CD8-positive, alpha-beta memory T cell (primary cell): ENCODE data around the gene CCDC51. TPM values are rescaled to one million over a fixed set of nuclear protein-coding genes. Genes with fewer than 3 reads are reported as not detected.

Experiments used
- CTCF ChIA-PET: fragments of 350-600 bp; sonication (Branson Sonifier 250); formaldehyde crosslinking; loops from one replicate; lab custom pipeline; 2021; ENCODE audit warnings: antibody characterized with exemption; lab: Charles Lee
- POLR2A ChIA-PET: fragments of 350-600 bp; sonication (Branson Sonifier 250); formaldehyde crosslinking; loops from one replicate; lab custom pipeline; 2021; ENCODE audit warnings: antibody characterized with exemption; lab: Charles Lee
- DNase-seq, 5 donors: peaks; one replicate each; pipeline versions ENCODE4 v3.0.0 to v3.0.0-alpha.2; 2020 to 2022; ENCODE audit warnings: mixed read lengths in 1 of 5
- H3K27ac ChIP-seq: one replicate; pipeline ENCODE4 v1.7.0; 2013; ENCODE audit warnings: low read depth, mild to moderate bottlenecking, low read length, moderate library complexity
- H3K27me3 ChIP-seq: 2 replicates; pipeline ENCODE4 v1.7.0; 2013; ENCODE audit warnings: low read length, mild to moderate bottlenecking; ENCODE audit not compliant: insufficient read depth, poor library complexity, severe bottlenecking
- H3K36me3 ChIP-seq: 2 replicates; pipeline ENCODE4 v1.7.0; 2013; ENCODE audit warnings: mild to moderate bottlenecking, low read length, moderate library complexity; ENCODE audit not compliant: insufficient read depth
- H3K4me1 ChIP-seq: 2 replicates; pipeline ENCODE4 v1.7.0; 2013; ENCODE audit warnings: mild to moderate bottlenecking, low read length, moderate library complexity; ENCODE audit not compliant: insufficient read depth
- H3K4me3 ChIP-seq: 2 replicates; pipeline ENCODE4 v1.7.0; 2013; ENCODE audit warnings: mild to moderate bottlenecking, low read length
- H3K9me3 ChIP-seq: 2 replicates; pipeline ENCODE4 v1.7.0; 2013; ENCODE audit warnings: mild to moderate bottlenecking, low read length
- H3K27ac Mint-ChIP-seq, 8 donors: one replicate each; pipeline ENCODE4 v1.8.0; 2020 to 2021; ENCODE audit warnings: mixed read lengths in 8 of 8, mild to moderate bottlenecking in 6 of 8, inconsistent platforms in 3 of 8, moderate library complexity in 3 of 8
- H3K27me3 Mint-ChIP-seq, 2 donors: one replicate each; pipeline ENCODE4 v1.8.0; 2020 to 2021; ENCODE audit warnings: mixed read lengths in 2 of 2, mild to moderate bottlenecking in 1 of 2, moderate library complexity in 1 of 2
- H3K36me3 Mint-ChIP-seq, 3 donors: one replicate each; pipeline ENCODE4 v1.8.0; 2020 to 2021; ENCODE audit warnings: mixed read lengths in 3 of 3, inconsistent platforms in 1 of 3, mild to moderate bottlenecking in 1 of 3
- H3K4me1 Mint-ChIP-seq, 3 donors: one replicate each; pipeline ENCODE4 v1.8.0; 2020 to 2021; ENCODE audit warnings: mixed read lengths in 3 of 3, inconsistent platforms in 1 of 3, mild to moderate bottlenecking in 1 of 3
- H3K4me3 Mint-ChIP-seq, 7 donors: one replicate each; pipeline ENCODE4 v1.8.0; 2020 to 2021; ENCODE audit warnings: mixed read lengths in 7 of 7, mild to moderate bottlenecking in 6 of 7, moderate library complexity in 4 of 7, inconsistent platforms in 2 of 7
- H3K9me3 Mint-ChIP-seq, 5 donors: one replicate each; pipeline ENCODE4 v1.8.0; 2020 to 2022; ENCODE audit warnings: mixed read lengths in 5 of 5, mild to moderate bottlenecking in 3 of 5, moderate library complexity in 2 of 5, inconsistent platforms in 1 of 5
- polyA plus RNA-seq: library from polyadenylated mRNA; unstranded; fragments of 300-500 nt; fragmentation: Illumina TruSeq; gene quantifications from one replicate; pipeline ENCODE4 v1.2.3, GENCODE V29; 2021
- total RNA-seq, 2 experiments: library from RNA; stranded (reverse); gene quantifications; one replicate each; pipeline ENCODE4 v1.2.3, GENCODE V29; 2021

The CCDC51 gene
- total and polyA plus RNA-seq, 3 experiments from 2014 or later = 11.3 to 26.0 (median 24.2) TPM

DNA sequence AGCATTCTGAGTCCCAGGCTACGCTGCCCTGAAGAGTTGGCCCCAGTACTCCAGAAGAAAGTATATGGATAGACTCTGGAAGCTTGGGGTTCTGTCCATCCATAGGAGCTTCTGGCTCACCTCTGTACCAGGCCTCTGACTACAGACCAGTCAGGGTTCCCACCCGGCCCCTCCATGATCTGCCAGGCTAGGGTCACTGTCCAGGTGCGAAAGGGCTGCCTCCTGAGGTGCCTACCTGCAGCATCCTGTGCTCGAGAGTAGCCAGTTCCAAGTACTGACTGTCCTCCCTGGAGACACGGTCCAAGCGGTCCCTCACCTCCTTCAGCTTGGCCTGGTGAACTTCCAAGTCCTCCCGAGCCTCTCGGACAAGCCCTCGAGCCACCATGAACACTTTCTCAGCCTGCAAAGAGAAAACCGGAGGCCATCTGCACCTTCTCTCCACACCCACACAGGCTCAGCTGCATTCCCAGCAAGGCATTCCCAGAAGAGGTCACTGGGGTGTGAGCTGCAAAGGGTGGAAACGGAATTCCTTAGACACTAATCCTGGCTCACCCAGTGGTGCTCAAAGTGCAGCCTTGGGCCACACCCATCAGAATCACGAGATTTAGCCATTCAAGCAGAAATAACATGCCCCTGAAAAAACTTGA is 6.3 kb downstream of the CCDC51 start:
- Histone ChIP-seq H3K27ac (no peak overlapping the region), H3K4me1 (peaks cover 25% of the 10 kb centered on the region), H3K9me3 (no peaks in the 10 kb centered on the region), H3K4me3 (no peak overlapping the region), H3K27me3 (no peaks in the 10 kb centered on the region), H3K36me3 (peaks cover 4% of the 10 kb centered on the region)
- H3K4me3 Mint-ChIP-seq = no peak overlapping the region
- POLR2A ChIA-PET = no interaction called here
- H3K4me1 Mint-ChIP-seq = peaks cover 8 to 30% (median 14%) of the 10 kb centered on the region in 3 donors
- H3K36me3 Mint-ChIP-seq = peaks cover 0 to 21% (median 0%) of the 10 kb centered on the region in 3 donors
- CTCF ChIA-PET = interaction anchor here (1.2 to 6.4 kb wide), 9 partner anchors 11 to 160 kb away, joined by 3 to 176 read pairs (median 5); partner anchors contain the start of genes ATRIP and PFKFB4
- no peaks in the 10 kb centered on the region for H3K9me3 Mint-ChIP-seq
- peak in 1 of 5 donors; percentile 26 for DNase-seq
- peaks cover 0 to 3% of the 10 kb centered on the region in 2 donors for H3K27me3 Mint-ChIP-seq
- H3K27ac Mint-ChIP-seq = peak overlapping the region in 1 of 8 donors; percentile 60

DNA sequence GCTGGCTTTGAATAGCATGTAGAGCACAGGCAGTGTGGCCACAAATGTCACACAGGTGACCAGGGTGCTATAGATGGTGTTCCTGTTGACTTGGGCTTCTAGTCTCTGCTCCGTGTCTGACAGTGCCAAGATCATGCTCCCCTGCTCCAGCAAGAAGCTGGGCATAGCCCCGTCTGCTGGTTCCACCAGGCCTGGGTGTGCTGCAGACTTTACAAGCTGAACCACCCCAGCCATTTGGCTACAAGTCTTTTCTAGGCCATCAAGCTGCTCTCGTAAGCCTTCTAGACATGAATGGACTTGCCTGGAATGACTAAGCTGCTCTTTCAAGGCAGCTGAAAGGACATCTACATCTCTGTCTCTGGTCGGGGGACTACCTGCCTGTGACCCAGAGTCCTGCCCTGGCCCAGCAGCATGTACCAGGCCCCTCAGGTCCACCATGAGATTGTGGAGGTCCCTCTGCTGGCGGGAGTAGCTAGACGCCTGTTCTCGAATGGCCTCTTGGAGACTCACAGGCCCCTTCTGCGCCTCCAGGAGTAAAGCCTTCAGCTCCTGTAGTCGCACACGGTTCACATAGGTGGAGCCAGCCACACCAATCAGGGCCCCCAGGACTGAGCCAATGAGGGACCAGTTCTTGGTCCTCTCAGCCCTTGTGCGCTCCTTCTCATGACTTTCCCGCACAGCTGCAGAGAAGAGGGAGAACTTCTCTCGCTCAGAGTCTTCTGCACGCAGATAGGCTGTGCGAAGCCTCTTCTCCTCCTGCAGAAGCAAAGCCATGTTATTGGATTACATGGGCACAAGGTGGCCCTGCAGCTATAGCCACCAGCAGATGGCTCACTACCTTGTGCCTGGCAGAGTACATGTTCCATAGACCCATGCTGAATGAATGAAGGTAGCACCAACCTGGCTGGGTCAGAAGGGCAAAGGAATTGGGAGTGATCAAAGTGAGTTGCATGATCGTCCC is 7.2 kb downstream of the CCDC51 start:
- H3K9me3 Mint-ChIP-seq = no peaks in the 10 kb centered on the region
- H3K4me3 Mint-ChIP-seq = peak overlapping the region in 2 of 7 donors; percentile 39 to 61
- H3K4me3 ChIP-seq = no peak overlapping the region
- peak overlapping the region in 1 of 8 donors; percentile 23 for H3K27ac Mint-ChIP-seq
- peaks cover 7 to 25% (median 10%) of the 10 kb centered on the region in 3 donors for H3K4me1 Mint-ChIP-seq
- H3K4me1 ChIP-seq = peaks cover 25% of the 10 kb centered on the region
- peaks cover 4% of the 10 kb centered on the region for H3K36me3 ChIP-seq
- POLR2A ChIA-PET = no interaction called here
- H3K9me3 ChIP-seq = no peaks in the 10 kb centered on the region
- H3K27ac ChIP-seq = no peak overlapping the region
- no peaks in the 10 kb centered on the region for H3K27me3 ChIP-seq
- H3K27me3 Mint-ChIP-seq = peaks cover 0 to 3% of the 10 kb centered on the region in 2 donors
- H3K36me3 Mint-ChIP-seq = peaks cover 0 to 21% (median 0%) of the 10 kb centered on the region in 3 donors
- DNase-seq = peak in 1 of 5 donors; percentile 37
- CTCF ChIA-PET = interaction anchor here (0.9 to 6.4 kb wide), 7 partner anchors 8 to 159 kb away, joined by 3 to 176 read pairs (median 4); partner anchors contain the start of gene ATRIP

DNA sequence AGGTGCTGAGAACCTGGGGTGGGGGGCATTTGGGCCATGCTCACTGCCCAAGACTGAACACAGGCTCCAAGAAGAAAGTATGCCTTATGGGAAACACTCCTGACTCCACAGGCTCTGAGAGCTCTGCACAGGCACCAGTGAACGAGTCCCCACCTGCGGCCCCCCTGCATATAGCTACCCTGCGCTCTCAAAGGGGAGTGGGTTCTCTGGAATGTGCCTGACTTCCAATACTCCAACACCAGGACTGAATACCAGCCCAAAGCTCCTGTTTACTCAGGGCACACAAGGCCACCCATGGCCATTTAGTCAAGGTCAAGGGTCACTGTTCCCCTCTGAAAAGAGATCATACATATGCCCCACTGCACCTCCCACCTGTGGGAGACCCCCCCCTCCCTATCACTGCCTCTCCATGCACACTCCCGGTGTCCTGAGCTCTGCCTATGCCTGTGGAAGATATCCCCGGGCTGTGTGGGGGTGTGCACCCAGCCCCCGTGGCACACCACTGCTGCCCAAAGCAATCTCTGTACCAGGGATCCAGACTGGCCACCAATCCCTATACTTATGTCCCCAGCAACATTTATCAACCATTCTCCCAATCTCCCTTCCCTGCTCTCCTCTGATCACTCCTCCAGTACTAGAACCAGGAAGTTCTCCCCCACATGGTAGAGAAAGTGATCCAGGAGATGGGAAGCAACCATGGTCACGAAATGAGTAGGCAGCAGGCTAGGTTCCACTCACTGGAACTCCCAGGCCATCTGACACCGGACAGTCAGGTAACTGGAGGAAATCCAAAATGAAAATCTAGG is 8.5 kb downstream of the CCDC51 start:
- peaks cover 24% of the 10 kb centered on the region for H3K4me1 ChIP-seq
- peaks cover 4% of the 10 kb centered on the region for H3K36me3 ChIP-seq
- Mint-ChIP-seq H3K9me3 (no peaks in the 10 kb centered on the region), H3K4me1 (peaks cover 5 to 25% (median 10%) of the 10 kb centered on the region in 3 donors), H3K4me3 (peak overlapping the region; percentile 65 to 82 (median 78)), H3K27me3 (peaks cover 0 to 4% of the 10 kb centered on the region in 2 donors), H3K36me3 (peaks cover 0 to 21% (median 0%) of the 10 kb centered on the region in 3 donors), H3K27ac (peak overlapping the region in 4 of 8 donors; percentile 35 to 78 (median 56))
- ChIA-PET CTCF (interaction anchor here (0.9 to 6.4 kb wide), 4 partner anchors 9 to 31 kb away, joined by 3 to 176 read pairs (median 6); partner anchors contain the start of genes CCDC51 and TMA7), POLR2A (no interaction called here)
- no peak overlapping the region for H3K4me3 ChIP-seq
- H3K9me3 ChIP-seq = no peaks in the 10 kb centered on the region
- no peak overlapping the region for H3K27ac ChIP-seq
- H3K27me3 ChIP-seq = no peaks in the 10 kb centered on the region
- DNase-seq = peak in 1 of 5 donors; percentile 14

DNA sequence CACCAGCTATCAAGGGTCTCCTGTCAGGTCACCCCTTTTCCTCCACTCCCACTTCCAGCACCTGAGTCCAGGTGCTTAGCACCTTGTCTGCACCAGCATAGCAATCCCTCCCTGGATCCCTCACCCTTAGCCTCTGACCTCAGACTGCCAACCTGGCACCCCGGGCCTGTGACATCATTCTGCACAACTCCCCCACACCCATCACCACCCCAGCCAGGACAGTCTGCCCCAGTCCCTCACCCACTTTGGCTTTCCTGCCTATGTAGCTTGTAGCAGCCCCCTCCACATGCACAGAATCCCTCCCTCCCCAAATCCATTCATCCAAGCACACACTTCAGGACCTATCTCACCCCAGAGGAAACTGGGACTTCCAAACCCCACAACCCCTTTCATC is 9.2 kb downstream of the CCDC51 start:
- Histone ChIP-seq H3K4me1 (peaks cover 17% of the 10 kb centered on the region), H3K9me3 (no peaks in the 10 kb centered on the region), H3K36me3 (peaks cover 4% of the 10 kb centered on the region), H3K27me3 (no peaks in the 10 kb centered on the region), H3K27ac (no peak overlapping the region), H3K4me3 (no peak overlapping the region)
- peaks cover 0 to 21% (median 0%) of the 10 kb centered on the region in 3 donors for H3K36me3 Mint-ChIP-seq
- H3K4me3 Mint-ChIP-seq = peak overlapping the region; percentile 72 to 94 (median 78)
- CTCF ChIA-PET = interaction anchor here (0.9 to 2.0 kb wide), 3 partner anchors 9 to 30 kb away, joined by 3 to 9 read pairs (median 5); partner anchors contain the start of genes CCDC51 and TMA7
- H3K4me1 Mint-ChIP-seq = peaks cover 5 to 25% (median 10%) of the 10 kb centered on the region in 3 donors
- POLR2A ChIA-PET = no interaction called here
- peak overlapping the region in 4 of 8 donors; percentile 35 to 72 (median 56) for H3K27ac Mint-ChIP-seq
- no peaks in the 10 kb centered on the region for H3K9me3 Mint-ChIP-seq
- peak in 1 of 5 donors; percentile 36 for DNase-seq
- peaks cover 0 to 4% of the 10 kb centered on the region in 2 donors for H3K27me3 Mint-ChIP-seq

DNA sequence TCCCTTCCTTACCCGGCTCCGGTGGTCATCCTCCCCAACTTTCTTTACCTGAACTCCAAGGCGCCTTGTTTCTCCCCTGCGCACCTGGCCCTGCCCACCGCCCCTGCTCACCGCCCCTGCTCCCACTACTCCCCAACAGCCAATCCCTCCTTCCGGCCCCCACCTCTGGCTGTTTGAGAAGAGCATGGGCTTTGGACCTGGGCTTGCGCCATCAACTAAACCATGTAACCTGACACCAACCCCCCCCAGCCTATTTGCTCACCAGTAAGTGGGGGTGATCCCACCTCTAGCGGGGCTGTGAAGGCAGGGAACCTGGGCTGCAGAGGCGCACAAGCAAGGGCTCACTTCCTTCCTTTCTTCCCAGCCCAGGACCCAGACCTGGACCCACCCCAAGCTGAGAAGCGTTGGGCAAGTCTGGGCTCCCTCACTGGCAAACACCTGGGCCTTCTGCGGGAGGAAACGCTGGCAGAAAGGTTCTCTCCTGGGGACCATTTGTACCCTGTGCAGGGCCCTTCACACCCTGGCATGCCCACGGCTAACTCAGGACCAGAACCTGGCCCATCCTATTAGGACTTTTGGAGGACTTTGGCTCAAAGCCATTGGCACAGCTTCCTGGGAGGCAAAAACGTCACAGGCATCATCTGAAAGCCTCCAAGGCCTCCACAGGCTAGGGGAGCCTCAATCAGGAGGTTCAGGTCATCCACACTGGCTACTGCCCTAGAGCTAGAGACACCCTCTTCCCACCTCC is 9.8 kb downstream of the CCDC51 start, which contains the start of gene PLXNB1:
TSS of gene PLXNB1 (minus strand) at position 127 of the 748 bp plus-strand sequence. CDS start 5,475 bp downstream, outside the sequence.
- peak within 1 kb of the TSS; percentile 4 for H3K27ac ChIP-seq
- H3K4me1 ChIP-seq = peaks cover 13% of the 10 kb centered on the region
- Mint-ChIP-seq H3K9me3 (no peaks in the 10 kb centered on the region), H3K36me3 (peaks cover 0 to 21% (median 0%) of the 10 kb centered on the region in 3 donors), H3K27me3 (peaks cover 0 to 4% of the 10 kb centered on the region in 2 donors), H3K27ac (peak within 1 kb of the TSS in 6 of 8 donors; percentile 24 to 84 (median 64)), H3K4me1 (peaks cover 5 to 25% (median 10%) of the 10 kb centered on the region in 3 donors), H3K4me3 (peak within 1 kb of the TSS; percentile 72 to 94 (median 78))
- peaks cover 4% of the 10 kb centered on the region for H3K36me3 ChIP-seq
- no peaks in the 10 kb centered on the region for H3K27me3 ChIP-seq
- peak in 1 of 5 donors; percentile 27 for DNase-seq
- ChIA-PET POLR2A (interaction anchor here (1.2 kb wide), 1 partner anchor 9 kb away, joined by 3 read pairs; the partner anchor contains the start of gene CCDC51), CTCF (interaction anchor here (1.4 to 2.0 kb wide), 2 partner anchors 10 to 29 kb away, joined by 5 to 9 read pairs; partner anchors contain the start of genes CCDC51 and TMA7)
- no peaks in the 10 kb centered on the region for H3K9me3 ChIP-seq
- H3K4me3 ChIP-seq = peak within 1 kb of the TSS; percentile 28

GRCh38 chr3:48429317-48429959 is 10.5 kb downstream of the CCDC51 start:
- POLR2A ChIA-PET = interaction anchor here (0.5 to 1.2 kb wide), 2 partner anchors 10 to 16 kb away, joined by 3 read pairs; partner anchors contain the start of gene CCDC51
- peak overlapping the region; percentile 28 for H3K4me3 ChIP-seq
- Mint-ChIP-seq H3K27ac (peak overlapping the region in 2 of 8 donors; percentile 24 to 74), H3K36me3 (peaks cover 0 to 21% (median 0%) of the 10 kb centered on the region in 3 donors), H3K27me3 (peaks cover 0 to 4% of the 10 kb centered on the region in 2 donors), H3K4me1 (peaks cover 5 to 21% (median 5%) of the 10 kb centered on the region in 3 donors), H3K9me3 (no peaks in the 10 kb centered on the region), H3K4me3 (peak overlapping the region; percentile 72 to 94 (median 78))
- no peaks in the 10 kb centered on the region for H3K27me3 ChIP-seq
- peaks cover 11% of the 10 kb centered on the region for H3K4me1 ChIP-seq
- H3K36me3 ChIP-seq = peaks cover 4% of the 10 kb centered on the region
- peak; percentile 56 to 80 (median 68) for DNase-seq
- CTCF ChIA-PET = interaction anchor here (1.0 to 2.0 kb wide), 6 partner anchors 10 to 128 kb away, joined by 3 to 9 read pairs (median 4); partner anchors contain the start of genes CCDC51 and TMA7
- H3K9me3 ChIP-seq = no peaks in the 10 kb centered on the region
- peak overlapping the region; percentile 4 for H3K27ac ChIP-seq
